ENCODE results near the gene TMTC4.
A peak's percentile ranks its signal among the peaks of the same experiment; 100 is the strongest.
"Not testable (repeated sequence)": the region's sequence is repeated elsewhere in the genome, so short reads cannot be mapped to it uniquely, and the experiment has no call there.

The TMTC4 gene, protein sequence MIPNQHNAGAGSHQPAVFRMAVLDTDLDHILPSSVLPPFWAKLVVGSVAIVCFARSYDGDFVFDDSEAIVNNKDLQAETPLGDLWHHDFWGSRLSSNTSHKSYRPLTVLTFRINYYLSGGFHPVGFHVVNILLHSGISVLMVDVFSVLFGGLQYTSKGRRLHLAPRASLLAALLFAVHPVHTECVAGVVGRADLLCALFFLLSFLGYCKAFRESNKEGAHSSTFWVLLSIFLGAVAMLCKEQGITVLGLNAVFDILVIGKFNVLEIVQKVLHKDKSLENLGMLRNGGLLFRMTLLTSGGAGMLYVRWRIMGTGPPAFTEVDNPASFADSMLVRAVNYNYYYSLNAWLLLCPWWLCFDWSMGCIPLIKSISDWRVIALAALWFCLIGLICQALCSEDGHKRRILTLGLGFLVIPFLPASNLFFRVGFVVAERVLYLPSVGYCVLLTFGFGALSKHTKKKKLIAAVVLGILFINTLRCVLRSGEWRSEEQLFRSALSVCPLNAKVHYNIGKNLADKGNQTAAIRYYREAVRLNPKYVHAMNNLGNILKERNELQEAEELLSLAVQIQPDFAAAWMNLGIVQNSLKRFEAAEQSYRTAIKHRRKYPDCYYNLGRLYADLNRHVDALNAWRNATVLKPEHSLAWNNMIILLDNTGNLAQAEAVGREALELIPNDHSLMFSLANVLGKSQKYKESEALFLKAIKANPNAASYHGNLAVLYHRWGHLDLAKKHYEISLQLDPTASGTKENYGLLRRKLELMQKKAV

DNA sequence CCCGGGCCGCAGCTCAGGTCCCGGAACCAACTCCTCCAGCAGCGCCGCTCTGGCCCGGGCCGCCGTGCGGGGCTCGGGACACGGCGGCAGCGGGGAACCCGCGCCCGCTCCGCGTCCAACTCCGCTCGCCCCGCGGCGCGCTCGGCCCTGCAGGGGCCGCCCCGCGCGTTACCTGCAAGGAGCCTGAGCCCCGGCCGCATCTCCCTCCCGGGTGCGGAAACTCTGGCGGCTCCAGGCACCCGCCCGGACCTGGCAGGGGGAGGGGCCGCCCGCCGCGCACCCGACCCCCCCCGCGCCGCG is at the start of gene TMTC4:
TMTC4 (minus strand) TSS at position 224 of the 300 bp plus-strand sequence. CDS start 4,433 bp downstream, outside the sequence.
- no peak for DNase-seq (ENCODE audit: low read depth in 2 of 2)

DNA sequence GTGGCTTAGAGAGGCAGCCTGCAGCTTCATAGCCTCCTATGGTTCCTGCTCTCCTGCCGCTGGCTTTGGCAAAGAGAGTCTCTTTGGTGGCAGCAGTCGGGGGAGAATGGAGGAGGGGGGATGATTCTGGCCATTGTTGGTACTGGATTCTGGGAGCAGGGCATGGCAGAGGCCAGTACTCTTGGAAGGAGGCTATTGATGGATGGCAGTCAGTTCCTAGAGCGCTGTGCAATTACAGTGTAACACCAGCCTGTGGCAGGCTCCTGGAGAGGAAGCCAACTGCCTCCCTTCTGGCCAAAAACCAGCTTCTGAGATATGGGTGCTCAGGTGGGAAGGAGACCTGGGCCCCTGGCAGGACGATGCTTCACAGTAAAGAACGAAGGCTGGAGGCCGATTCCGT is 47.9 kb upstream of the TMTC4 start:
- no peak for DNase-seq (ENCODE audit: low read depth in 2 of 2)

DNA sequence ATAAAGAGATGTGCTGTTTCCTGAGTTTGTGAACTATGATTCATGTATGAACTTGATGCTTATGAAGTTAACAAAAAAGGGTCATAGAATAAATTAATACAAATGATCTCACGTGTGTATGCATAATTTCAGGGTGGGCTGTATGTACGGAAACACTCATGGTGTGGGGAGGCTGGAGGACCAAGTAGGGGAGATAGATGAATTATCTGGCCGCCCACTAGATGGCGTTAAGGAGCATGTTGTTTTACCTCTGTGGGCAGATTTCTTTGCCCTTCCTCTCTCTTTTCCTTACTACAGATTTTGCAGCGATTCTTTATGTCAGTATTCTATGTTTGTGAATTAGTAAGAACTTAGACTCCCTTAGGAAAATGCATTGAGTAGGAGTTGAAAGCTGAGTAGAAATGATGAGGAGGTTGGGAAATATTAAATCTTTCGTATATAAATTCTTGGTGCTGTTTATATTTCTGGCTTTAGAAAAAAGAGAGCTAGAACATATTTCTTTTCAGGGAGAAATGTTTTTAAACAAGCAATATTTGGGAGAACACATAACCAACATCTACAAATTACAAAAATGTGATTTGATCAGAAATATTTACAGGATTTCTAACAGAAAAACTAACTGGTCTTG is 47.4 kb upstream of the TMTC4 start:
- DNase-seq (ENCODE audit: low read depth in 2 of 2) = peak; percentile 26 to 42

DNA sequence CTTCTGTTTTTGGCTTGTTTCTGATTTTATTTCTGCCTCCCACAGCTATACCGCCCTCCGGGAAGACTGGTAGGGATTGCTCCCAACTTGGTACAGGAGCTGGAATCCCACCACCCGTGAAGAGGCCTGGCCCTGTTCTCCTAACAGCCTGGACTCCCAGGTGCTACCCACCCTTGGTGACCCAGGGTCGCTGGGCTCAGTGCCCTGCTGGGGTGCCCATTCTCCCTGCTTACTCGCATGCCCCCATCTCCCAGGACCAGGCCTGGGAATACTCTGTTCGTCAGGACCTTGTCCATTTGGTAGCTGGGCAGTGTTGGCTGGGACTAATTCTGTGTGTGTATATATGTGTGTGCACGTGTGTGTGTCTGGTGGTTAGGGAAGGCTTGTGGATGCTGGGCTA is 41.0 kb upstream of the TMTC4 start:
- no peak for DNase-seq (ENCODE audit: low read depth in 2 of 2)

DNA sequence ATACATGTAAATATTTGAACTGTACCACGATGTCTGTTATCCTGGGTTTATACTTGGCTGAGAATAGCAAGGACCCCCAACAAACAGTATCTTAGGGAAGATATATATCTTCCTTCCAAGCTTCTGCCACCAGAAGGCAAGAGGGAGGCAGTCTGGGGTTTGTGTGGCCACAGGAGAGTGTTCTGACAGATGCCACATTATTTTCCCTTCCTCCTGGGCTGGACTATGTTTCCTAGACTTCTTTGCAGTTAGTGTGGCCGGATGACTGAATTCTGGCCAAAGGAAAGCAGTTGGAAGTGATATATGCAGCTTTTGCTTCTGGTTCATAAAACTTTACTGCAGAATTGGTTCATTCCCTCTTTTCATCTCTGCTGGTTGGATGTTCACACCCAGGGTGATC is 39.9 kb upstream of the TMTC4 start:
- no peak for DNase-seq (ENCODE audit: low read depth in 2 of 2)

DNA sequence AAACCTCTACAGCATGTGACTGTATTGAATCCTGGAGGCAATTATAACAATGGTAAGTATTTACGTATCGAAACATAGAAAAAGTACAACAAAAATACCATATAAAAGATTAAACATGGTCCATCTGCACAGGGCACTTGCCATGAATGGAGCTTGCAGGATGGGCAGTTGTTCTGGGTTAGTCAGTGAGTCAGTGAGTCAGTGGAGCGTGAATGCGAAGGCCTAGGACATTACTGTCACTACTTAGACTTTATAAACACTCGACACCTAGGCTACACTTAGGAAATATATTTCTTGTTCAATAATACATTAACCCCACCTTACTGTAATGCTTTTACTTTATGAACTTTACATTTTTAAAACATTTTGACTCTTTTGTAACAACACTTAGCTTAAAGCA is 35.6 kb upstream of the TMTC4 start:
- DNase-seq (ENCODE audit: low read depth in 2 of 2) = no peak

DNA sequence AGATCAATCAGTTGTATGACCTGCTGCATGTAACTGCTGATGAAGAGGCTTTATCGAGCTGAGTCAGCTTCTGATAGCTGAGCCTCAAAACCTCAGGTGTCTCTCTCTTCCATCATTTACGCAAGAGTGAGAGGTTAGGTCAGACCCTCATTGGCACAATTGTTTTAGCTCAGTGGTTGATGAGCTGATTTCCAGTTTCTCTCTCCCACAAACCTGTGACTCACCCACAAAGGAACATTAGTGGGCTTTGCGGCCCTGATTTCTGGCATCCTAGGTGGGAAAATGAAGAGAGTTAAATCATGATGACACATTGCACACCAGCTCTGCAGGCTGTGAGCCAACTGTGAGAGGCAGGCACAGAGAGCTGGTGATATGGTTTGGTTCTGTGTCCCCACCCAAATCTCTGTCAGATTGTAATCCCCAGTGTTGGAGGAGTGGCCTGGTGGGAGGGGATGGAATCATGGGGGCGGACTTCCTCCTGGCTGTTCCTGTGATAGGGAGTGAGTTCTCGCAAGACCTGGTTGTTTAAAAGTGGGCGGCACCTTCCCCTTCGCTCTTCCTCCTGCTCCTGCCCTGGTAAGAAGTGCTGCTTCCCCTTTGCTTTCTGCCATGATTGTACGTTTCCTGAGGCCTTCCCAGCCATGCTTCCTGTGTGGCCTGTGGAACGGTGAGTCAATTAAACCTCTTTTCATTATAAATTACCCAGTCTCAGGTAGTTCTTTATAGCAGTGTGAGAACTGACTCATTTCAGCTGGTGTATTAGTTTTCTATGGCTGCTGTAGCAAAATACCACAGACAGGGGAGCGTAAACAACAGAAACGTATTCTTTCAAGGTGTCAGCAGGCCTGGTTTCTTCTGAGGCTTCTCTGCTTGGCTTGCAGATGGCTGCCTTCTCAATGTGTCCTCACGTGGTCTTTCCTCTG is 33.5 kb upstream of the TMTC4 start:
- DNase-seq (ENCODE audit: low read depth in 2 of 2) = peak in 1 of 2 donors; percentile 26

DNA sequence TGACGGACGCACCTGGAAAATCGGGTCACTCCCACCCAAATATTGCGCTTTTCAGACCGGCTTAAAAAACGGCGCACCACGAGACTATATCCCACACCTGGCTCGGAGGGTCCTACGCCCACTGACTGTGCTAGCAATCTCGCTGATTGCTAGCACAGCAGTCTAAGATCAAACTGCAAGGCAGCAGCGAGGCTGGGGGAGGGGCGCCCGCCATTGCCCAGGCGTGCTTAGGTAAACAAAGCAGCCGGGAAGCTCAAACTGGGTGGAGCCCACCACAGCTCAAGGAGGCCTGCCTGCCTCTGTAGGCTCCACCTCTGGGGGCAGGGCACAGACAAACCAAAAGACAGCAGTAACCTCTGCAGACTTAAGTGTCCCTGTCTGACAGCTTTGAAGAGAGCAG is 23.7 kb upstream of the TMTC4 start:
- DNase-seq (ENCODE audit: low read depth in 2 of 2) = not testable (repeated sequence)

DNA sequence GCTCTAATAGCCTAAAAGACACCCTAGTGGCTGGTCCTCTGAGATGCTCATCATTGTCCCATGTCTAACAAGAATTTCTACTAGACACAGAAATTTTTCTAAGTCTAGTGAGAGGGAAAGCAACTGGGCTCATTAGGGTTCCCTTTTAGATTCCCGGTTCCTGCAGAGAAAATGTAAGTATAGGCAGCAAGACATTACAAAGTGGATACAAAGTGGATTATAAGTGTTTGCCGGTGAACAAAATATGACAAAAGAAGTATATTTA is 20.8 kb upstream of the TMTC4 start:
- no peak for DNase-seq (ENCODE audit: low read depth in 2 of 2)

DNA sequence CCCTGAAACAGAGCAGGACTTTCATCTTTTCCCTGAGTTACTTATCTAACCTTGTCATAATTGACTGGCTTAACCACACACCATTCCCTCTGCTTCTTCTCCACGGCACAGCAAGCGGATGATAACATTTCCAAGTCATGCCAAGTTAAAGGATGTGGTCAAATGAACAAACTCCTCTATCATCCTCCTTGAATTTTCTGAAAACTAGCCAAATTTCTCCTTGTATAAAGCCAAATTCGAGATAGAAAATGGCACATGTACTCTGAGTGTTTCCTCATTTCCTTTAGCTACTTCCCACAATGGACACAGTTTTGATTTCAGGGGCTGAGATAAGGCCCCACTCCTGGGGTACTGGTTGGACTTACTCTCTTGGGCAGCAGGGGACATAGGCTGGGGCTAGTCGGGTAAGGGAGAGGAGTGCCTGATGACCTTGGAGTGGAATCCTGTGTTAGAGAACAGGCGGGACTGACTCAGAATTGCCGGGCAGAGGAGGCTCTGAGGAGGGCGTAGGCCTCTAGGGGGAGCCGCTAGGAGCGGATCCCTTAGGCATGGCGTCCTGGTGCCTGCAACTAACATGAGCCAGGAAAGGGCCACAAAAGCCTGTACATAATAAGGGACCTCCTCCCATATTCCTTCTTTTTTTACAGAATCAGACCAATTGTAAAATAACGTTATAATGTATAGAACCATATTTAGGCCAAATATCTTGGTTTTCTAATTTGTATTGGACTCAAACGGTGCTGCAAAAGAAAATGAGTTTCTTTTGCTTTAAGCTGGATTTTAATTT is 20.3 kb upstream of the TMTC4 start:
- no peak for DNase-seq (ENCODE audit: low read depth in 2 of 2)

DNA sequence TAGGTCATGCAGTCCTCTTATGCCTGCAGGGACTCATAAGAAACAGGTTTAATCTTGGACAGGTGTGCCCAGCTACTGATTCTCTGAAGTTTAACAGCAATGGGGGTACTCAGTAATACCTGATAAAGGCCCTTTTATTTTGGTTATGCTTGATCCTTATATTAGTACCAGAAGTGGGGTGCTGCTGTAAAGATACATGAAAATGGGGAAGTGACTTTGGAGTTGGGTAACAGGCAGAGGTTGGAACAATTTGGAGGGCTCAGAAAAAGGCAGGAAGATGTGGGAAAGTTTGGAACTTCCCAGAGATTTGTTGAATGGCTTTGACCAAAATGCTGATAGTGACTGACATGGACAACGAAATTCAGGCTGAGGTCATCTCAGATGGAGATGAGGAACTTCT is 14.6 kb upstream of the TMTC4 start:
- no peak for DNase-seq (ENCODE audit: low read depth in 2 of 2)

DNA sequence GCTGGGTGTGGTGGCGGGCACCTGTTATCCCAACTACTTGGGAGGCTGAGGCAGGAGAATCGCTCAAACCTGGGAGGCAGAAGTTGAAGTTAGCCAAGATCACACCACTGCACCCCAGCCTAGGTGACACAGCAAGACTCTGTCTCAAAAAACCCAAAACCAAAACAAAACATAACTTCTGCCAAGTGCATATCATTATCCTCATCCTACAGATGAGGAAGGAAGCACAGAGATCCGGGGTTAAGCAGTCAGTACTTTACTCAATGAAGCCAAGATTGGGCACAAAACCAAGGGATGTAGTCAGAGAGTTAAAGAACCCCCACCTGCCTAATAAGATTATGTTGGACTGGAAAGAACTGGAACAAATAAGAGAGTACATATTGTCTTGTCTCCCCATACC is 5.5 kb upstream of the TMTC4 start:
- no peak for DNase-seq (ENCODE audit: low read depth in 2 of 2)

DNA sequence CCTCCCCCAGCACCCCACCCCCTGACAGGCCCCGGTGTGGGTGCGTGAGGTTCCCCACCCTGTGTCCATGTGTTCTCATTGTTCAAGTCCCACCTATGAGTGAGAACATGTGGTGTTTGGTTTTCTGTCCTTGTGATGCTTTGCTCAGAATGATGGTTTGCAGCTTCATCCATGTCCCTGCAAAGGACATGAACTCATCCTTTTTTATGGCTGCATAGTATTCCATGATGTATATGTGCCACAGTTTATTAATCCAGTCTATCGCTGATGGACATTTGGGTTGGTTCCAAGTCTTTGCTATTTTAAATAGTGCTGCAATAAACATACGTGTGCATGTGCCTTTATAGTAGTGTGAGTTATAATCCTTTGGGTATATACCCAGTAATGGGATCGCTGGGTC is 2.5 kb upstream of the TMTC4 start:
- not testable (repeated sequence) for DNase-seq (ENCODE audit: low read depth in 2 of 2)

DNA sequence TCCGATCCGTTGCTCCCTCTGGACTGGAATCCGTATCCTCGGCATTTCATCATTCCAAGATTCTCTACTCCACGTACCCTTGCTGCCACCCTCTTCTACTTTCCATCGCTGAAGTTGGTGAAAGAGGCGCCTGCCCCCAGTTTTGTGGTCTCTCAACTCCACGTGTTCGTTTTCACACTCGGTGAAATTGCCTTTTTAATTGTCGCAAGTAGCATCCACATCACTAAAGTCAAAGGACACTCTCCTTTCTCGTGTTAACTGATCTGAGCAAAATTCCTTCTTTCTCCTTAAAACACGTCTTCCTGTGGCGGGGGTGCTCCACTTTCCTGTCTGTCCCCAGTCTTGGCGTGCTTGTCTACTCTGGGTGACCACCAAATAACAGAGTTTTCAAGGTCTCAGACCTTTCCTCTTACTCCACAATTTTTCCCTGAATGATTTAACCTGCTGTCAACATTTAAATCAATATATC is 1.1 kb upstream of the TMTC4 start:
- no peak for DNase-seq (ENCODE audit: low read depth in 2 of 2)

DNA sequence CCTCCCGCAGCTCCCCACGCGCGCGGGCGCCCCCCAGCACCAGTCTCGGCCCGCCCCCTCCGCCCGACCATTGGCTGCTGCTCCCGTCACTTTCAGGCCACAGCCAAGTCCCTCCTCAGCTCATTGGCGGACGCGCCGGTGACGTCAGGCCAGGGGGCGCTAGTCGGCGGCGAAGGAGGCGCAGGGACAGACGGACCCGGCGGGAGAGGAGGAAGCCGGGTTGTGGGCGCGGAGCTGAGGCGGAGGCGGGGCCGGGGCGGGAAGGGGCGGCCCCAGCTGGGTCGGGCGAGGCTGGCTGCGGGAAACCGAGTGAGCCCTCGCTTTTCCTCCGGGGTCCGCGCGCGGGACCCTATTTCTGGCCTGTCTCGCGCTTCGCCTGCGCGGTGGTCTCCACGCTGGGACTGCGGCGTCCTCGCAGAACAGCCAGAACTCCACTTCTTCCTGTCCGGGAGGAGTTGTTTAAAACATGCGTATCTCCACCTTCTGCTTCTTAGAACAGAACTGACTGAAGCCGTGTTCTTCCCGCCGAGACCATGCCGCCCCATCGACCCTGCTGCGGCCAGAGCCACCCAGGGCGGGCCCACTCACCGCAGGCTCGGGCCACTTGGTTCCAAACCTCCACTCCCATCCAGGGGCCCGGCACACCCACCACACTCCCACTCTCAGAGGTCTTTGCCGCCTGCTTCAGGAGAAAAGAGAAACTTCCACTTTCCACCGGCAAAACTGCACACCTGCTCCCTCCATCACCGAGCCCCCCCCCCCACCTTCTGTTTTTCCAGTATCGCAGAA is 471 bp upstream of the TMTC4 start:
- DNase-seq (ENCODE audit: low read depth in 2 of 2) = peak; percentile 99

DNA sequence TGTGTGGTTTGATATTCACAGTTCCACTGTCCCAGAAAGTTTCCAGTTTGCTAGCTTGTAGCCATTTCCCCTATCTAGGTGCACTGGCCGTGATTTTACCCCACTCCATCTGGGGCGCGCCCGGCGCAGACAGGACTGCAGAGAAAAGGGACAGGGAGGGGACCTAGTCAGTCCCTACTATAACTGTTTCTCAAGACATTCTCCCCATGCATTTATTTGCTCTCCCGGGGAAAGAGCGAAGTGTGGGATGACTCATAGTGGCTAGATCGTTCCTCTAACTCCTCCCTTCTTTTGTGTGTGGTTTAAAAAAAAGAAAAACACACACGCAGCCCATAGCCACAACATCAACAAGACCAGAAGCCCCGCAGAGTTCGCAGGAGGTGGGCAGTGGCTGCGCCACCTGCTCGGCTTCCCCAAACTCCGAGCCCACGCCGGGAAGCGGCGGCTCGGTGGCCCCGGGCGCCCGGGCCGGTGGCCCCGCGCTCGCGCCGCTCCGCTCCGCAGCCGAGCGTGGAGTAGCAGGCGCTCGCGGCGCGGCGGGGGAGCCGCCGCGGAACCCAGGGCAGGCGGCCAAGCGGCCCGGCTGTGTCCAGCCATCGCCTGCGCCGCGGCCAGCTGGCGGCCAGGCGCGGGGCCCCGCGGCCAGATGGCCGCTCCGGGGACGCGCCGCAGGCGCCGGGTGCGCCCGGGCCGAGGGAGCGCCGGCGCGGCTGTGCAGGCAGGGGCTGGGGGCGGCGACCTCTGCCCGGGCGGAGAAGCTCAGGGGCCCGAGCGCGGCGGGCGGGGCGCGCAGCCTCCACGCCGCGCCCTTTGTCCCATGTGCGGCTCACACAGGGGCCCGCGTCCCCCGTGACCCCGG is 653 bp downstream of the TMTC4 start:
- DNase-seq (ENCODE audit: low read depth in 2 of 2) = no peak

DNA sequence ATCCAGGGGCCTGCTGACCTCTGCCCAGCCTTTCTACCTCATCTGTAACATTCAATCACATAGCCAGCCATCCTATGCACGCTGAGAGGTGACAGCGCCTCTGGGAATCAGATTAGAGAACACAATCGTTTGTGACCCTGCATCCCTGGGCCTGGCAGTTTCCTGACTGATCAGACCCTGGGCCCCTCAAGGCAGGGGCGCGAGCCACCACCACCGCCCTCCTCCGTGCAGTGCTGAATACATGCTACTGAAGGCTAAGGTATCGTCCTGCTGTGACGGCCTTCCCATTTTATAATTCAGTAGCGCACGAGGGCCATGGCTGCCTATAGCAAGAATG is 1.3 kb downstream of the TMTC4 start:
- DNase-seq (ENCODE audit: low read depth in 2 of 2) = no peak

DNA sequence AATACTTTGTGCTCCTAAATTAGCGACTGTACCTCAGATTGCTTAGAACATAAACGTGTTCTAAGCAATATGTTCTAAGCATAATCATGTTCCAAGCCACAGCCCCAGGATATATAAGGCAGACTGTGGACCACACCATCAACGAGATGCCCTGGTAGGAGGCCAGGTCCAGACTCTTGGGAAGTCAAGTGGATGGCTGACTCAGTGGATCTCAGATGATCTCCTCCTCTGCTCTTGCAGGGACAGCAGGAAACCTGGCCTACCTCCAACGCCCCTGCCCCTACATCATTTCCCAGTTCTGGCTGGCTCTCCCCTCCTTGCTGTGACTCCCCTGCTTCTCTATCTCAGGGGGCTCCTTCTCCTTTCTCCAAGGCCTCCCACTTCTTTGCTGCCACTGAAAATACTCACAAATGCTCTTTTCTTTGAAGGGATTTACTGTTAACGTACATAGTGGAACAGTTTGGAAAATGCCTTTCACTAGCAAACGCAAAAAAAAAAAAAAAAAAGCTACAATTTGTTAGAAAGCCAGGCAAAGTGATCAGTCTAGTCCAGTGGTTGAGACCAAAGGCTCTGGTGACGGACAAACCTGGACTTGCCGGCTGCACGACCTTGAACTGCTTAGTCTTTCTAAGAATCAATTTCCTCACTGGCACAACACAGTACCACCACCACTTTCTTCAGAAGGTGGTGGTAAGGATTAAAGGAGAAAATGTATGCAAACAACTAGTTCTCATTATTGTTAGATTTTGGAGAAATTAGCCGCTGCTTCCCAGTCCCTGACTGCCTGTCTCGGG is 3.0 kb downstream of the TMTC4 start:
- DNase-seq (ENCODE audit: low read depth in 2 of 2) = no peak

DNA sequence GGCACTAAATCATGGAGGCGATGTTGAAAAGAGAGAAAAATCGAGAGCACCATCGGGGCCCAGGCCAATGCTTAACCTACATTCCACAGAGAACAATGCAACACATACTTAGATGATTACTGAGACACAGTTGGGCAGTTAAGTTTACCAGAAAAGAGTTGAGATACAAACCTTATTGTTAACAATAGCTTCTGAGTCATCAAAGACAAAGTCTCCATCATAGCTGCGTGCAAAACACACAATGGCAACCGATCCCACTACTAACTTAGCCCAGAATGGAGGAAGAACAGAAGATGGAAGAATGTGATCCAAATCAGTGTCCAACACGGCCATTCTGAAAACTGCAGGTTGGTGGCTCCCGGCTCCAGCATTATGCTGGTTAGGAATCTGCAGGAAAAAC is 6.2 kb downstream of the TMTC4 start:
- DNase-seq (ENCODE audit: low read depth in 2 of 2) = no peak
